Ascending aorta (tissue), 2 donors: ENCODE data around the gene GLUL. TPM values are rescaled to one million over a fixed set of nuclear protein-coding genes. Genes with fewer than 3 reads are reported as not detected.

Experiments used
- DNase-seq, 2 donors: peaks; one replicate each; pipeline ENCODE4 v3.0.0-alpha.2; 2019; ENCODE audit warnings: low spot score in 2 of 2
- H3K27ac ChIP-seq, 2 donors: fragments of 200-600 bp; sonication (generic); one replicate each; pipeline ENCODE4 v1.5.1; 2016 to 2017; ENCODE audit warnings: mild to moderate bottlenecking in 1 of 2
- H3K27me3 ChIP-seq: fragments of 200-600 bp; sonication (generic); one replicate; pipeline ENCODE4 v1.5.1; 2017
- H3K36me3 ChIP-seq, 2 donors: fragments of 200-600 bp; sonication (generic); one replicate each; pipeline ENCODE4 v1.5.1; 2016
- H3K4me1 ChIP-seq, 2 donors: fragments of 200-600 bp; sonication (generic); one replicate each; pipeline ENCODE4 v1.5.1; 2016 to 2017; ENCODE audit warnings: mild to moderate bottlenecking in 1 of 2
- H3K4me3 ChIP-seq, 2 donors: fragments of 200-600 bp; sonication (generic); one replicate each; pipeline ENCODE4 v1.5.1; 2016 to 2017; ENCODE audit warnings: mild to moderate bottlenecking in 1 of 2
- H3K9me3 ChIP-seq, 2 donors: fragments of 200-600 bp; sonication (generic); one replicate each; pipeline ENCODE4 v1.5.1; 2016
- CTCF ChIP-seq, 3 experiments: fragments of 200-600 bp in 2 of 3; fragments of 450-650 bp in 1 of 3; sonication (generic) in 2 of 3; IDR thresholded peaks; one replicate each; pipeline ENCODE4 v1.5.1; 2016 to 2019; ENCODE audit warnings: antibody characterized with exemption in 3 of 3, mild to moderate bottlenecking in 1 of 3, moderate library complexity in 1 of 3
- intact Hi-C: fragments of 100-400 bp; cut with DNase I; formaldehyde crosslinking; loops from one replicate; pipeline ENCODE4 v1.15.1; 2023
- total RNA-seq: library from RNA; depleted of rRNA; stranded (reverse); fragments of >200 nt; gene quantifications from one replicate; pipeline ENCODE4 v1.1.0, GENCODE V29; 2016

Gene GLUL
- total RNA-seq, 1 donor from 2014 or later = 1,017 TPM

- Histone ChIP-seq H3K9me3 (no peaks in the 10 kb centered on the region), H3K36me3 (no peaks in the 10 kb centered on the region), H3K27ac (no peak overlapping the region), H3K4me3 (no peak overlapping the region), H3K27me3 (no peaks in the 10 kb centered on the region), H3K4me1 (peaks cover 0 to 5% of the 10 kb centered on the region in 2 donors)
- no peak for TF ChIP-seq CTCF (IDR thresholded peaks at IDR 0.05)
- no peak for DNase-seq
- intact Hi-C loops = no loop called here
These were observed 14.0 kb upstream of the GLUL start for GRCh38 chr1:182405578-182405977.

GRCh38 chr1:182404781-182405180, 13.2 kb upstream of the GLUL start:
- intact Hi-C loops = no loop called here
- no peaks in the 10 kb centered on the region for H3K9me3 ChIP-seq
- no peaks in the 10 kb centered on the region for H3K4me1 ChIP-seq
- DNase-seq = no peak
- no peak for TF ChIP-seq CTCF (IDR thresholded peaks at IDR 0.05)
- no peak overlapping the region for H3K4me3 ChIP-seq
- no peak overlapping the region for H3K27ac ChIP-seq
- no peaks in the 10 kb centered on the region for H3K27me3 ChIP-seq
- H3K36me3 ChIP-seq = no peaks in the 10 kb centered on the region

- DNase-seq = no peak
- TF ChIP-seq CTCF (IDR thresholded peaks at IDR 0.05) = no peak
- Histone ChIP-seq H3K4me1 (peaks cover 0 to 8% of the 10 kb centered on the region in 2 donors), H3K4me3 (no peak within 1 kb of the TSS), H3K27me3 (no peaks in the 10 kb centered on the region), H3K36me3 (no peaks in the 10 kb centered on the region), H3K9me3 (no peaks in the 10 kb centered on the region), H3K27ac (no peak within 1 kb of the TSS)
- intact Hi-C loops = no loop called here
These were observed 9.0 kb upstream of the GLUL start, which contains the start of gene TEDDM1 for GRCh38 chr1:182400567-182400966. Gene TEDDM1, minus strand, starts transcription at chr1:182400667. Its CDS starts 182 bp downstream, at chr1:182400485.

- Histone ChIP-seq H3K27me3 (no peaks in the 10 kb centered on the region), H3K9me3 (no peaks in the 10 kb centered on the region), H3K27ac (no peak overlapping the region), H3K36me3 (no peaks in the 10 kb centered on the region), H3K4me1 (peaks cover 0 to 9% of the 10 kb centered on the region in 2 donors), H3K4me3 (no peak overlapping the region)
- TF ChIP-seq CTCF (IDR thresholded peaks at IDR 0.05) = no peak
- intact Hi-C loops = loop anchor here (10.0 kb wide), 1 partner anchor 1243 kb away; no protein-coding TSS in a partner anchor
- DNase-seq = no peak
These were observed 6.2 kb upstream of the GLUL start for GRCh38 chr1:182397653-182398393.

- no peaks in the 10 kb centered on the region for H3K27me3 ChIP-seq
- no peak overlapping the region for H3K27ac ChIP-seq
- no peak for TF ChIP-seq CTCF (IDR thresholded peaks at IDR 0.05)
- H3K36me3 ChIP-seq = no peaks in the 10 kb centered on the region
- H3K9me3 ChIP-seq = no peaks in the 10 kb centered on the region
- no peak overlapping the region for H3K4me3 ChIP-seq
- H3K4me1 ChIP-seq = peaks cover 0 to 13% of the 10 kb centered on the region in 2 donors
- intact Hi-C loops = loop anchor here (1.0 to 10.0 kb wide), 3 partner anchors 253 to 1241 kb away; no protein-coding TSS in a partner anchor
- no peak for DNase-seq
These were observed 4.3 kb upstream of the GLUL start for GRCh38 chr1:182395906-182396305.
